ENCODE results near the gene ZNF296.

- TF ChIP-seq POLR2AphosphoS5 (IDR thresholded peaks at IDR 0.05; ENCODE audit: low read depth): no peak
- TF ChIP-seq CTCF (IDR thresholded peaks at IDR 0.05; ENCODE audit: insufficient read depth, low read length): no peak
- no peak for TF ChIP-seq GABPA (IDR thresholded peaks at IDR 0.05; ENCODE audit: low read depth)
- no peak for TF ChIP-seq SPI1 (IDR thresholded peaks at IDR 0.05; ENCODE audit: borderline replicate concordance, low read depth)
Measured at GRCh38 chr19:45096700-45097099, 20.4 kb upstream of the ZNF296 start.

Measured in HL-60 (cell line).